ENCODE results near the gene GNA12.
A peak's percentile ranks its signal among the peaks of the same experiment; 100 is the strongest.

Gene GNA12

GRCh38 chr7:2838451-2838850 lies 5.7 kb downstream of the GNA12 start:
- TF ChIP-seq ZFX (IDR thresholded peaks at IDR 0.05): no peak
- no peak for TF ChIP-seq CTCF (conservative IDR thresholded peaks at IDR 0.05)

GRCh38 chr7:2837496-2837895 lies 6.6 kb downstream of the GNA12 start:
- TF ChIP-seq ZFX (IDR thresholded peaks at IDR 0.05) (no peak), CTCF (conservative IDR thresholded peaks at IDR 0.05) (no peak)
- H3K27ac ChIP-seq: no peak overlapping the region

More at GRCh38 chr7:2838451-2838850, 5.7 kb downstream of the GNA12 start:
- no peak overlapping the region for H3K27ac ChIP-seq

GRCh38 chr7:2834748-2835441 lies 9.2 kb downstream of the GNA12 start:
- H3K27ac ChIP-seq: no peak overlapping the region
- TF ChIP-seq CTCF (conservative IDR thresholded peaks at IDR 0.05) (no peak), ZFX (IDR thresholded peaks at IDR 0.05) (no peak)

- H3K27ac ChIP-seq: no peak overlapping the region
- TF ChIP-seq CTCF (conservative IDR thresholded peaks at IDR 0.05) (no peak), ZFX (IDR thresholded peaks at IDR 0.05) (no peak)
These were observed 10.8 kb downstream of the GNA12 start for GRCh38 chr7:2833083-2833910.

GRCh38 chr7:2832461-2832860 lies 11.6 kb downstream of the GNA12 start:
- TF ChIP-seq ZFX (IDR thresholded peaks at IDR 0.05): no peak
- no peak for TF ChIP-seq CTCF (conservative IDR thresholded peaks at IDR 0.05)
- no peak overlapping the region for H3K27ac ChIP-seq

GRCh38 chr7:2830609-2831376 lies 13.3 kb downstream of the GNA12 start:
- peak overlapping the region; percentile 51 for H3K27ac ChIP-seq
- TF ChIP-seq ZFX (IDR thresholded peaks at IDR 0.05) (no peak), CTCF (conservative IDR thresholded peaks at IDR 0.05) (no peak)
